AML-193 (cell line): ENCODE data around the gene CFAP53.
A peak's percentile ranks its signal among the peaks of the same experiment; 100 is the strongest.
"Not testable (repeated sequence)": the region's sequence is repeated elsewhere in the genome, so short reads cannot be mapped to it uniquely, and the experiment has no call there.

ENCODE experiments used
- DNase-seq, 2 experiments: peaks; one replicate each; lab custom pipeline; 2025; lab: John Stamatoyannopoulos, UW

The CFAP53 gene, protein sequence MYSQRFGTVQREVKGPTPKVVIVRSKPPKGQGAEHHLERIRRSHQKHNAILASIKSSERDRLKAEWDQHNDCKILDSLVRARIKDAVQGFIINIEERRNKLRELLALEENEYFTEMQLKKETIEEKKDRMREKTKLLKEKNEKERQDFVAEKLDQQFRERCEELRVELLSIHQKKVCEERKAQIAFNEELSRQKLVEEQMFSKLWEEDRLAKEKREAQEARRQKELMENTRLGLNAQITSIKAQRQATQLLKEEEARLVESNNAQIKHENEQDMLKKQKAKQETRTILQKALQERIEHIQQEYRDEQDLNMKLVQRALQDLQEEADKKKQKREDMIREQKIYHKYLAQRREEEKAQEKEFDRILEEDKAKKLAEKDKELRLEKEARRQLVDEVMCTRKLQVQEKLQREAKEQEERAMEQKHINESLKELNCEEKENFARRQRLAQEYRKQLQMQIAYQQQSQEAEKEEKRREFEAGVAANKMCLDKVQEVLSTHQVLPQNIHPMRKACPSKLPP

GRCh38 chr18:50266248-50266704 is at the start of gene CFAP53:
CFAP53 (minus strand) TSS chr18:50266495; CDS start chr18:50266404, 91 bp downstream.
- peak; percentile 82 to 83 for DNase-seq

DNA sequence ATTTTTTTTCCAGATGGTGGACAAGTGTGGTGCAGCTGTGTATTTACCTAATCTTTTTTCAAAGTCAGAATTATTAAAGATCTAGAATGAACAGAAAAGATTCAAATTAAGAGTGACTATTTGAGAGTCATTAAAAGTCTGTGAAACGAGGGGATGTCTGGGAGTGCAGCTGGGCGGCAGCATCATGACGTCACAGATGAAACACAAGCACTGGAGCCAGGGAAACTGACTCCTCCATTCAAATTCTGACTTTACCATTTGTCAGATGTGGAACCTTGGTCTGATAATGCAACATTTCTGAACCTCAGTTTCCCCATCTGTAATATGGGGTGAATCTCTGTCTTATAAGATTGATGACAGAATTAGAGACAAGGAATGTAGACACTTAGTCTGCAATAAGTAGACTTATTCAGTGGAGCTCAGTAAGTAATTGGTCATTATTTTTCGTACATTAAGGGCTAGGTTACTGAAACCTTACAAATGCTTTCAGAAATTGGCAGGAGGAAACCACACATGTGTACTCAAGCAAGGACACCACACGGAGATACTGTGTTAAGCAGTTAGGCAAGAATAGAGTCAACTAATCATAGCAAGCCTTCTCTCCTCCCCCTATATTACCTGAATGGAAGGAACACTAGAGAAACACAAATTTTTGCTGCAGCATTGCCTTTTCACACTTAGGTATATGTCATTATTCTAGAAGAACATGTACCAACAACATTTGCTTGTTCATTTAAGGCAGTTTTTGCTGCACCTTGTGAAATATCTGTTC is 49.0 kb upstream of the CFAP53 start:
- DNase-seq, result no peak

GRCh38 chr18:50313873-50314460 is 47.7 kb upstream of the CFAP53 start:
- no peak for DNase-seq

- no peak for DNase-seq
Measured at GRCh38 chr18:50313031-50313607, 46.8 kb upstream of the CFAP53 start.

DNA sequence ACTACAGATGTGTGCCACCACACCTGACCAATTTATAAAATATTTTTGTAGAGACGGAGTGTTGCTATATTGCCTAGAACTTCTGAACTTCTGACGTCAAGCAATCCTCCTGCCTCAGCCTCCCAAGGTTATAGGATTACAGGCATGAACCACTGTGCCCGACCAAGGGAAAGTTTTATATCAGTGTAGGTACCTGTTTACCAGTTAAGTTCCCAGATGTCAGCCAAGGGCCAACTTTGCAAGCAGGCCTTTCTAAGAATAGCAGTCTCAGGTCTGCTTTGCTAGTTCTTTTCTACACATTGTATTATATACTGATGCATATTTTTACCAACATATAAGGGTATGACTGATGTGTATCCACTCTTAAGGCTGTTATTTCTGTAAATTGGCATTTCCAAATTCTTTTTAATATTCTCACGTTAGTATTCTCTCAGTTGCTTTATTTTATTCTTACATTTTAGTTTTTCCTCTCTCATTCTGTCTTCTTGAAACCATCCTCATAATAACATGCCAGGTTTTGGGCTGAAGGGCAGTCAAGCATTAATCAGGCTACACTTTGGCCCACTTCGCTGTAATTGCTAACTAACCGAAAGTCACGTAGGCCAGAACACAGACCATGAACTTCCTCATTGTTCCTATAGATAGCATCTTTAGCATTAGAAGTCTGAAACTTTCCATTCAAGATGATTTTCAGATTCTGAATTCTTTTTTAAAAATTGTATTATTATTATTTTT is 46.2 kb upstream of the CFAP53 start:
- DNase-seq, result no peak

DNA sequence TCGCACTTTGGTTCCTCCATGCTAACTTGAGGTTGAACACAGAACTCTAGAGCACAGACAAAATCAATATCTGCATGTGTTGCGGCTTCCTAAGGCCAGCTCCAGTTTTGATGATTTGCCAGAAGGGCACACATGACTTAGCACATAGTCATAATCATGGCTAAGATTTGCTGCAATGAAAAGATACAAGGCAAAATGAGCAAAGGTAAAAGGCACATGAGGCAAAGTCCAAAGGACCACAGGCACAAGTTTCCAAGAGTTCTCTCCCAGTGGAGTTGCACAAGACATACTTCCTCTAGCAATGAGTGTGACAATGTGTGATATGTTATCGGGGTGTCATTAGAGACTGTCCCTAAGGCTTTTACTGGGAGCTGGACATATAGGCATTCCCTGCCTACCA is 45.4 kb upstream of the CFAP53 start:
- peak; percentile 13 to 24 for DNase-seq

DNA sequence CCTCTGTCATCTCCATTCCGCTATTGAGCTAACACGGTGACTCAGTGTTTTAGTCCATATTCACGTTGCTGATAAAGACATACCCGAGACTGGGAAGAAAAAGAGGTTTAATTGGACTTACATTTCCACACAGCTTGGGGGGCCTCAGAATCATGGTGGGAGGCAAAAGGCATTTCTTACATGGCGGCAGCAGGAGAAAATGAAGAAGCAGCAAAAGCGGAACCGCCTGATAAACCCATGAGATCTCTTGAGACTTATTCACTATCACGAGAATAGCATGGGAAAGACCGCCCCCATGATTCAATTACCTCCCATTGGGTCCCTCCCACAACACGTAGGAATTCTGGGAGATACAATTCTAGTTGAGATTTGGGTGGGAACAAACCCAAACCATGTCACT is 43.8 kb upstream of the CFAP53 start:
- DNase-seq, result no peak

- not testable (repeated sequence) for DNase-seq
Measured at GRCh38 chr18:50308851-50309250, 42.6 kb upstream of the CFAP53 start.

DNA sequence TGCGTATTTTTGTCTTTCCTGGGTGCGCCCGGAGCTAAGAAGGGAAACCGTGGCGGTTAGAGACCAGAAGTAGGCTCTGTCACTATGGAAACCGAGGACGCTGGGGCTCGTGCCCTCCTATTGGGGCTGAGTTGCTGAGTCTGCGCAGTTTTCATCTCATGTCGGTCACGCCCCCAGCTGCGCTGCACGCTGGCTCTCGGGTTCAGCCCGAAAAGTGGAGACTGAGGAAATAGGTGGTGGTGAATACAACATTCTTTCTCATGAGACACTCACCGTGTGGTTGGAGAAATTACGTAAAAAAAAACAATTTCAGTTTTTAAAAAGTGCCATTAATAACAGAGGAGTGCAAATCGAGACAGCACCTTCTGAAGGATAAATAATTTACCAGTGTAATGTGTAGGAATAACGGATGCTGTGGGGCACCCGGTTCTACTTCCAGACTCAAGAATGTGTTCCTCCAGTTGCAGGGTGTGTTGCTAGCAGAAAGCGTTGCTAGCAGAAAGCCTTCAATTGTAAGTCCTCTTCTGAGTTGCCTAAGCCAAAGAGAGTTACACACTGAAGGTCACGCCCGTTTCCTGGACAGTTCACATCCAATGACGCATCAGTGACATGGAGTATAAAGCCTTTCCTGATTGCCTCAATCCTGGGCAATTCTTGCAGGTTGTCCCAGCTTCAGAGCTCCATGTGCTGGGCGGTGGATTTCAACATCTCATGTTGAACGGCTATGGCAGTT is 41.6 kb upstream of the CFAP53 start:
- peak; percentile 99 for DNase-seq

DNA sequence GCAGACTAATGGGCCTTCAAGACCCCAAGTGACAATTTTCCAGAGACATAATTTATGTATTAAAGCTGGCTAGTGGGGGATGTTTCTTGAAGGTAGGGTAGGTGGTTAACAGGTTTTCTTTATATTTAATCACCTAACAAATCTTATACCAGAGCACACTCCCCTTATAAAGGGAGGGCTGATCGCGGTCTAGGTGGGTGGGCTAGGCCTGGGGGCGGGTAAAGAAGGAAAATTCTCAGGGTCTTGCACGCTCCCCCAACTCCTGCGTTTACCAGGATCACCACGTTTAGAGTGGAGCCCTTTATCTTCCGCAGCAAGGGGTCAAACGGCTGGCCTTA is 41.1 kb upstream of the CFAP53 start:
- no peak for DNase-seq

DNA sequence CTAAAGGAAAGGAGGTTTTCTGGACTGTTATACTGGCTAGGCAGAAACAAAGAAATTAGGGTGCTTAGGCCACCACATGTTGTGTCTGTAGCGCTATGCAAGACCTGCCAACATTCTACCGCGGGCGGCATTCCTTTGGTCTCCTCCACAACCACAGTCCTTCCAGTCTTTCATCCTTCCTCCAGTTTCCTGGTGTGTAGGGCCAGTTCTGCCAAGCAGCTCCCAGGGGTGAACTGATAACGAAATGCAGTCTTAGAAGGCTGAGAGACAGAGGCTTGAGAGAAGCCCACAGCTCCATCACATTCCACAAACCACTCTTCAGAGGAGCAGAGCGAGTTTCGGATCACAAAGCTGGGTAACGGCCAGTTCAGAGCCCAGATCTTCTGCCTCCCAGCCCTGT is 40.6 kb upstream of the CFAP53 start:
- DNase-seq, result no peak

GRCh38 chr18:50301074-50301473 is 34.8 kb upstream of the CFAP53 start:
- DNase-seq, result no peak

- DNase-seq, result no peak
Measured at GRCh38 chr18:50299626-50300388, 33.5 kb upstream of the CFAP53 start.

DNA sequence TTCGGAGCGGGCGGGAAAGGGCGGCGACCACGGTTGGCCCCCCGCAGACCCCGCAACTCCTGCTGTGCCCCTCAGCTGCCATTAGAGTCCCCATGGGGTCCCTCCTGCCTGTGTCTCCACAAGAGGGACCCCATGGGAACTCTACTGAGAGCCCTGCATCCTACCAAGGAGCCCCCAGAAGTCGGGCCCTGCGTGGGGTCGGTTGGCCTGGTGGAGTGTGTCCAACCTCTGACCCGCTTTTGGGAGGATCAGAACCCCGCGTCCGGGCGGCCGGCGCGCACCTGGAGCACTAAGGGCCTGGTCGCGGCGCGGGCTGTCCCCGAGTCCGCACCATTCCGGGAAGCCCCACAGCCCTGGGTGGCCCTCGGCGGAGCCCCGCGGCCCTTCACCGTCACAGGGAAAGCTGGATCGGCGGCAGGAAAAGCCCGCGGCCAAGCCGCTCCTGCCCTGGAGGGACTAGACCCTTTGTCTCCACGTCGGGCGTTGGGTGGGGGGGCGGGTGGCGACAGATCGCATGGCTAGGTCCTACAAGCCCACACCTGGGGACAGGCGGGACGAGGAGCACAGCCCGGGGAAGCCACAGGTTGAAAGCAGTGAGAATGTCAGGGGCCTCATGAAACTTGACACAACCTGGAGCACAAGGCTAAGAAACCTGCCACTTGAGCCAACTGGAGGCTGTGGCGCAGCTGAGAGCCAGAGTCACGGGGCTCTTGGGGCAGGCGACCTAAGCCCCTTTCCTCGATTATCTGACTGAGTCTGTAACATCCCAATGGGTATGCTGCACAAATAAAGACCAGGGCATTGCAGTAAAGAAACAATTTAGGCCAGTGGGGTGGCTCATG is 32.4 kb upstream of the CFAP53 start:
- no peak for DNase-seq

DNA sequence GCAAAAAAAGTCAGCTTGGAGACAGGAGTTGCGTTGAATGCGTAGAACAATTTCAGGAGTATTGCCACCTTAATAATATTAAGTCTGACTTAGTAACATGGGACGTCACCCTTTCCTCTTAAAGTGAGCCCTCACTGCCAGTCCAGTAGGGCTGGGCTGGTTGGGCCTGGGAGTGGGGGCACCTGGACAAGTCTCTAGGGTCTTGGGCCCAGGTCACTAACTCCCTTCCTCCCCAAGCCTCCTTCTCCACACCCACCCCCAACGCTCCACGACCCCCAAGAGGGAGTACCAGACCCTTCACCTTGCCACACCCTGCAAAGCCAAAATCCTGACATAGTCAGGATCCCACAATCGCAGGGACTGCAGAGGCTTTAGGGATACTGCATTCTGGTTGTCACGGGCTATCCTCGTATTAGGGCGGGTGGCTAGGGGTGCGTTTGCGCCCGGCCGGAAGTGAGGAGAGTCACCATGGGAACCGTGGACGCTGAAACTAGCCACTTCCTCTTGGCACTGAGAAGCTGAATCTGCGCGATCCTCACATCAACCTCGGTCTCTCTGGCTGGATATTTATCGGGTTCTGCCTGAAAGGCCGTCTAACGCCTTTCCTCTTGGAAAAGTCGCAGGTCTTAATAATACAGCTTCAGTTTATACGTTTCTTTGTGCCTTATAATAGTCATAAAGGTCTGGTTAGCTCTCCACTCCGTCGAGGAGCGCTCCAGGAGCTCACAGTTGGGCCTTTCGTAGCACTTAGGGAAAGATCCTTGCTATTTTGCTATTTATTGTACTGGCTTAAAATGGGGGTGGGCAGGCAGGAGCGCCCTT is 31.5 kb upstream of the CFAP53 start:
- peak; percentile 81 to 85 for DNase-seq

- DNase-seq, result no peak
Measured at GRCh38 chr18:50293039-50293438, 26.7 kb upstream of the CFAP53 start.

DNA sequence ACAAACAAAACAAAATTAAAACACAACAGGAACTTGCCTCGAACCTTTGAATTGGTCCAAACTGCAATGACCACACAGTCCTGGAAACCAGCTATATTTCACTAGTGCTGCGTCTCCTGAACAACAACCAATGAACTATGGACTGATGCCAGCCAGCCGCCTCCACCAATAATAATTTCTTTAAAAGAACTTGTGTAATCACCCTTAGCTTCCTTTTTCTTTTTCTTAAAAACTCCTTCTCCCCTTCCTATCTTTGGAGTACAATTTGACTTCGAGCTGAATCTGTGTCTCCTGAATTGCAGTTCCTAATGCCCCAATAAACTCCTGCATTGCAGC is 22.8 kb upstream of the CFAP53 start:
- peak; percentile 28 to 45 for DNase-seq

GRCh38 chr18:50288348-50289107 is 22.2 kb upstream of the CFAP53 start:
- DNase-seq, result not testable (repeated sequence)
